Stomach (tissue), 9 donors: ENCODE data around the gene MRPL55. TPM values are rescaled to one million over a fixed set of nuclear protein-coding genes. Genes with fewer than 3 reads are reported as not detected.
A peak's percentile ranks its signal among the peaks of the same experiment; 100 is the strongest.

Experiments
- DNase-seq, 2 donors: peaks; one replicate each; pipeline versions ENCODE4 v3.0.0 to v3.0.0-alpha.2; 2013 to 2019
- H3K27ac ChIP-seq, 5 donors: fragments of 200-600 bp in 4 of 5; sonication (generic) in 4 of 5; one replicate each; pipeline ENCODE4 v1.5.1; 2013 to 2019; ENCODE audit warnings: mild to moderate bottlenecking in 1 of 5, moderate library complexity in 1 of 5
- H3K27me3 ChIP-seq, 3 donors: fragments of 200-600 bp; sonication (generic); one replicate each; pipeline ENCODE4 v1.5.1; 2017 to 2019; ENCODE audit warnings: mixed run types in 1 of 3
- H3K36me3 ChIP-seq, 4 donors: fragments of 200-600 bp; sonication (generic); 1 replicate in 3 of 4; 2 replicates in 1 of 4; pipeline ENCODE4 v1.5.1; 2016 to 2019
- H3K4me1 ChIP-seq, 4 donors: fragments of 200-600 bp; sonication (generic); one replicate each; pipeline ENCODE4 v1.5.1; 2016 to 2019
- H3K4me3 ChIP-seq, 4 donors: fragments of 200-600 bp; sonication (generic) in 3 of 4; one replicate each; pipeline ENCODE4 v1.5.1; 2016 to 2019; ENCODE audit warnings: mild to moderate bottlenecking in 1 of 4
- H3K9me3 ChIP-seq, 4 donors: fragments of 200-600 bp; sonication (generic); one replicate each; pipeline ENCODE4 v1.5.1; 2016 to 2019
- EP300 ChIP-seq: sonication (generic); formaldehyde crosslinking; IDR thresholded peaks from one replicate; pipeline ENCODE4 v1.6.1; 2017; ENCODE audit warnings: antibody characterized with exemption
- POLR2A ChIP-seq, 4 donors: fragments of 450-650 bp; IDR thresholded peaks; one replicate each; pipeline ENCODE4 v1.6.1; 2016; ENCODE audit warnings: antibody characterized with exemption in 4 of 4, control low read depth in 2 of 4, mild to moderate bottlenecking in 1 of 4, moderate library complexity in 1 of 4
- POLR2AphosphoS5 ChIP-seq, 3 donors: sonication (generic); formaldehyde crosslinking; IDR thresholded peaks; one replicate each; pipeline ENCODE4 v1.6.1; 2016; ENCODE audit warnings: antibody characterized with exemption in 3 of 3
- whole genome bisulfite sequencing, 5 donors: extraction: QIAGEN DNeasy Blood & Tissue Kit in 3 of 5; methylation state at CpG; one replicate each; pipeline versions ENCODE4 v1.1.5 to v1.1.7; 2013 to 2018; 5-methylcytosine and 5-hydroxymethylcytosine counted together
- intact Hi-C: fragments of 100-400 bp; cut with DNase I; formaldehyde crosslinking; loops from one replicate; pipeline ENCODE4 v1.15.1; 2023; ENCODE audit warnings: low total_unique reads
- polyA plus RNA-seq, 3 donors: library from polyadenylated mRNA; stranded (reverse); fragments of 200-250 nt; gene quantifications; one replicate each; pipeline ENCODE4 v1.2.3, GENCODE V29; 2013
- total RNA-seq, 5 donors: library from RNA; depleted of rRNA; stranded (reverse); fragments of >200 nt; gene quantifications; one replicate each; pipeline versions ENCODE4 v1.1.0 to v1.2.3, GENCODE V29; 2014 to 2016
- TF ChIP-seq, protein P1 (sequence below), 7 experiments: fragments of 450-650 bp in 4 of 7; fragments of 200-600 bp in 3 of 7; sonication (generic) in 3 of 7; IDR thresholded peaks; one replicate each; pipeline ENCODE4 v1.5.1; 2016 to 2019; ENCODE audit warnings: antibody characterized with exemption in 7 of 7, control low read depth in 2 of 7, mild to moderate bottlenecking in 1 of 7
- donor health status: healthy with polysubstance abuse.
- donor health status: Bipolar disorder and iron deficiency.
- donor health status: healthy.

Gene MRPL55
- total and polyA plus RNA-seq, 8 donors = 18.7 to 158 (median 100) TPM

DNA sequence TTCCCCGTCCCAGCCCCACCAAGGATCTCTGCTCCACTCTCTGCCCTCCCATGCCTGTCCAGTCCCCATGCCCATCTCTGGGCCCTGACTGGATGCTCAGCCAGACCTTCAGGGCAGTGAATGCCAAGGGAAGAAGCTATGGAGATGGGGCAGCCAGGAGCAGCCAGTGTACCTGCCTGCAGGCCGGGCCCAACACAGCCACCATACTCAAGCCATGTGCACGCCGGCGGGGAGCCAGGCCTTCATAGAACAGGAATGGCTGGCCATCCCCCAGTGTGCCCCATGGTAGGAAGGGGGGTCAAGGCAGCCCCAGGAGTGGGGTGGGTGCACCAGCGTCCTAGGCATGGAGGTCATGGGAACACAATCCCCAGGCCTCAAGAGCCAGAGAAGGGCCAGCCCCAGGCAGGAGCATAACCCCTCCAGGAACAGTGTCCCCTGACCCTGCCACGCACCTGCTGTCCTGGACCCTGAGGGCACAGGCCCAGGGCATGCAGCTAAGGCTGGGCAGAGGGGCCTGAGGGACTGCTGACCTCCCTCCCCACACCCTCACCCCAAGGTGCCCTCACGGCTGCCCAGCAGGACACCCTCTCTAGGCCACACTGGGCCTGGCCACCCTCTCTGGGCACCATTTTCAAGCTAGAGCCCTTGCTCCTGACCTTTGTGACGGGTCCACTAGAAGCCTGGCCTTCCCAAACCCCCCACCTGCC lies 46.9 kb downstream of the MRPL55 start:
- WGBS, 5 donors = 85 to 98% (median 96%) methylated on average over 5 to 9 of the region's 9 CpGs
- Histone ChIP-seq H3K36me3 (no peaks in the 10 kb centered on the region), H3K27ac (no peak overlapping the region), H3K9me3 (no peaks in the 10 kb centered on the region), H3K4me3 (no peak overlapping the region), H3K4me1 (peaks cover 20 to 27% (median 25%) of the 10 kb centered on the region in 4 donors), H3K27me3 (peaks cover 11 to 100% (median 85%) of the 10 kb centered on the region in 3 donors)
- no peak for TF ChIP-seq POLR2A (IDR thresholded peaks at IDR 0.05)
- no peak for TF ChIP-seq POLR2AphosphoS5 (IDR thresholded peaks at IDR 0.05)
- TF ChIP-seq EP300 = no peak
- TF ChIP-seq, protein P1, sequence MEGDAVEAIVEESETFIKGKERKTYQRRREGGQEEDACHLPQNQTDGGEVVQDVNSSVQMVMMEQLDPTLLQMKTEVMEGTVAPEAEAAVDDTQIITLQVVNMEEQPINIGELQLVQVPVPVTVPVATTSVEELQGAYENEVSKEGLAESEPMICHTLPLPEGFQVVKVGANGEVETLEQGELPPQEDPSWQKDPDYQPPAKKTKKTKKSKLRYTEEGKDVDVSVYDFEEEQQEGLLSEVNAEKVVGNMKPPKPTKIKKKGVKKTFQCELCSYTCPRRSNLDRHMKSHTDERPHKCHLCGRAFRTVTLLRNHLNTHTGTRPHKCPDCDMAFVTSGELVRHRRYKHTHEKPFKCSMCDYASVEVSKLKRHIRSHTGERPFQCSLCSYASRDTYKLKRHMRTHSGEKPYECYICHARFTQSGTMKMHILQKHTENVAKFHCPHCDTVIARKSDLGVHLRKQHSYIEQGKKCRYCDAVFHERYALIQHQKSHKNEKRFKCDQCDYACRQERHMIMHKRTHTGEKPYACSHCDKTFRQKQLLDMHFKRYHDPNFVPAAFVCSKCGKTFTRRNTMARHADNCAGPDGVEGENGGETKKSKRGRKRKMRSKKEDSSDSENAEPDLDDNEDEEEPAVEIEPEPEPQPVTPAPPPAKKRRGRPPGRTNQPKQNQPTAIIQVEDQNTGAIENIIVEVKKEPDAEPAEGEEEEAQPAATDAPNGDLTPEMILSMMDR (IDR thresholded peaks at IDR 0.05) = no peak
- DNase-seq = peak in 1 of 2 donors; percentile 24
- intact Hi-C loops = no loop called here

DNA sequence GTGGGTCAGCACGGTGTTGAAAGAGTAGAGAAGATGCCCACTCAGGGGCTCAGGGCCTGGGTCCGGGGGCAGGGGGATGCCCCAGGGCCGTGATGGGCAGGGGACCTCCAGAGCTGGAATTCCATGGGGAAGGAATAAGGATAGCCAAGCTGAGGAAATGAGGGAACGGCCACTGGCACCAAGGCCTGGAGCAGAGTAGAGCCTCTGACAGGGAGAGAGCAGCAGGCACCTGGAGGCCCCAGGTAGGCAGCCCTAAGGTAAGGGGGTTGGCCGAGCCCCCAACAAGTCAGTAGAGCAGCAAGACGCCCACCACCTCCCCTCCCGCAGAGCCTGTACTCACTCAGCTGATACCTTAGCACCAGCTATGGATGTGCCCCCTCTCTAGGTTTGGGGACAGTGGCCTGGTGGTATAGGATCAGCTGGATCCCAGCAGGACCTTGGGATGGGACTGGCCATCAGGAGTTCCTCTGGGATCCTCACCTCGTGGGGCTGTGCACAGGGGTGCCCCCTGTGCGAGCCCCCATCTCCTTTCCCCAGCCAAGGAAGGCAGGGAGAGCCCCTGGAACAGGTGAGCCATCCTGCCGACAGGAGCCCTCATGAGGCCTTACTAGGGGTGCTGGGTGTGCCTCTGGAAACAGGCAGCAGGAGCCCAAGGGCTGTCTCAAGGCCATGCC lies 47.6 kb downstream of the MRPL55 start:
- Histone ChIP-seq H3K27ac (no peak overlapping the region), H3K27me3 (peaks cover 11 to 94% (median 78%) of the 10 kb centered on the region in 3 donors), H3K4me3 (no peak overlapping the region), H3K4me1 (peaks cover 20 to 27% (median 25%) of the 10 kb centered on the region in 4 donors), H3K9me3 (no peaks in the 10 kb centered on the region), H3K36me3 (no peaks in the 10 kb centered on the region)
- DNase-seq = peak in 1 of 2 donors; percentile 14
- intact Hi-C loops = no loop called here
- TF ChIP-seq EP300 (no peak), POLR2AphosphoS5 (IDR thresholded peaks at IDR 0.05) (no peak), POLR2A (IDR thresholded peaks at IDR 0.05) (no peak)
- TF ChIP-seq, protein P1 (IDR thresholded peaks at IDR 0.05) = no peak
- WGBS, 5 donors = 80 to 88% (median 85%) methylated on average over 8 to 10 of the region's 10 CpGs

DNA sequence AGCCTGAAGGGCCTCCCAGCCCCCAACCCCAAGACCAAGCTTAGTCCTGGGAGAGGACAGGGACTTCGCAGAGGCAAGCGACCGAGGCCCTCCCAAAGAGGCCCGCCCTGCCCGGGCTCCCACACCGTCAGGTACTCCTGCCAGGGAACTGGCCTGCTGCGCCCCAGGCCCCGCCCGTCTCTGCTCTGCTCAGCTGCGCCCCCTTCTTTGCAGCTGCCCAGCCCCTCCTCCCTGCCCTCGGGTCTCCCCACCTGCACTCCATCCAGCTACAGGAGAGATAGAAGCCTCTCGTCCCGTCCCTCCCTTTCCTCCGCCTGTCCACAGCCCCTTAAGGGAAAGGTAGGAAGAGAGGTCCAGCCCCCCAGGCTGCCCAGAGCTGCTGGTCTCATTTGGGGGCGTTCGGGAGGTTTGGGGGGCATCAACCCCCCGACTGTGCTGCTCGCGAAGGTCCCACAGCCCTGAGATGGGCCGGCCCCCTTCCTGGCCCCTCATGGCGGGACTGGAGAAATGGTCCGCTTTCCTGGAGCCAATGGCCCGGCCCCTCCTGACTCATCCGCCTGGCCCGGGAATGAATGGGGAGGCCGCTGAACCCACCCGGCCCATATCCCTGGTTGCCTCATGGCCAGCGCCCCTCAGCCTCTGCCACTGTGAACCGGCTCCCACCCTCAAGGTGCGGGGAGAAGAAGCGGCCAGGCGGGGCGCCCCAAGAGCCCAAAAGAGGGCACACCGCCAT lies 48.5 kb downstream of the MRPL55 start:
- TF ChIP-seq, protein P1 (IDR thresholded peaks at IDR 0.05) = peak in 1 of 7 experiments; percentile 4
- TF ChIP-seq EP300 = no peak
- DNase-seq = peak; percentile 47 to 58
- Histone ChIP-seq H3K9me3 (no peaks in the 10 kb centered on the region), H3K27me3 (peaks cover 11 to 85% (median 69%) of the 10 kb centered on the region in 3 donors), H3K36me3 (no peaks in the 10 kb centered on the region), H3K27ac (peak overlapping the region; percentile 56 to 76 (median 72)), H3K4me3 (peak overlapping the region; percentile 36 to 59 (median 44)), H3K4me1 (peaks cover 20 to 27% (median 25%) of the 10 kb centered on the region in 4 donors)
- intact Hi-C loops = no loop called here
- 14 to 32% (median 20%) methylated on average over 24 to 34 of the region's 34 CpGs for WGBS, 5 donors
